Measurements from ENCODE around the gene ASB18. TPM values are rescaled to one million over a fixed set of nuclear protein-coding genes. Genes with fewer than 3 reads are reported as not detected.

Gene ASB18
- polyA plus RNA-seq, 3 donors from 2014 or later: not detected

- DNase-seq: no peak
- H3K4me1 Mint-ChIP-seq: no peaks in the 10 kb centered on the region
- H3K36me3 Mint-ChIP-seq: no peaks in the 10 kb centered on the region
- H3K4me3 Mint-ChIP-seq: no peak overlapping the region
- no peak overlapping the region for H3K27ac Mint-ChIP-seq
- H3K27me3 Mint-ChIP-seq (ENCODE audit: low read depth in 3 of 3): peaks cover 1 to 3% (median 2%) of the 10 kb centered on the region in 3 donors
- no peaks in the 10 kb centered on the region for H3K9me3 Mint-ChIP-seq
Measured at GRCh38 chr2:236200378-236200777, 63.8 kb downstream of the ASB18 start.

- Mint-ChIP-seq H3K4me3 (no peak overlapping the region), H3K9me3 (no peaks in the 10 kb centered on the region), H3K27me3 (ENCODE audit: low read depth in 3 of 3) (peaks cover 1 to 7% (median 5%) of the 10 kb centered on the region in 3 donors), H3K36me3 (no peaks in the 10 kb centered on the region), H3K4me1 (no peaks in the 10 kb centered on the region), H3K27ac (no peak overlapping the region)
- DNase-seq: no peak
Measured at GRCh38 chr2:236196366-236196765, 67.8 kb downstream of the ASB18 start.

- no peaks in the 10 kb centered on the region for H3K4me1 Mint-ChIP-seq
- H3K27me3 Mint-ChIP-seq (ENCODE audit: low read depth in 3 of 3): peaks cover 1 to 7% (median 5%) of the 10 kb centered on the region in 3 donors
- no peaks in the 10 kb centered on the region for H3K9me3 Mint-ChIP-seq
- H3K36me3 Mint-ChIP-seq: no peaks in the 10 kb centered on the region
- no peak overlapping the region for H3K4me3 Mint-ChIP-seq
- DNase-seq: no peak
- H3K27ac Mint-ChIP-seq: no peak overlapping the region
Measured at GRCh38 chr2:236195726-236196125, 68.5 kb downstream of the ASB18 start.

GRCh38 chr2:236194786-236195185 is 69.4 kb downstream of the ASB18 start:
- Mint-ChIP-seq H3K4me1 (no peaks in the 10 kb centered on the region), H3K27me3 (ENCODE audit: low read depth in 3 of 3) (peaks cover 0 to 7% (median 5%) of the 10 kb centered on the region in 3 donors), H3K36me3 (no peaks in the 10 kb centered on the region), H3K4me3 (no peak overlapping the region), H3K9me3 (no peaks in the 10 kb centered on the region), H3K27ac (no peak overlapping the region)
- DNase-seq: no peak

- Mint-ChIP-seq H3K27ac (no peak overlapping the region), H3K36me3 (no peaks in the 10 kb centered on the region)
Measured at GRCh38 chr2:236193026-236193425, 71.2 kb downstream of the ASB18 start.

GRCh38 chr2:236190674-236191073 is 73.5 kb downstream of the ASB18 start:
- no peak for DNase-seq
- no peaks in the 10 kb centered on the region for H3K4me1 Mint-ChIP-seq
- no peak overlapping the region for H3K4me3 Mint-ChIP-seq
- no peaks in the 10 kb centered on the region for H3K36me3 Mint-ChIP-seq
- no peak overlapping the region for H3K27ac Mint-ChIP-seq
- no peaks in the 10 kb centered on the region for H3K9me3 Mint-ChIP-seq
- peaks cover 4 to 6% (median 4%) of the 10 kb centered on the region in 3 donors for H3K27me3 Mint-ChIP-seq (ENCODE audit: low read depth in 3 of 3)

More at GRCh38 chr2:236193026-236193425, 71.2 kb downstream of the ASB18 start:
- Mint-ChIP-seq H3K27me3 (ENCODE audit: low read depth in 3 of 3) (peaks cover 0 to 4% (median 3%) of the 10 kb centered on the region in 3 donors), H3K9me3 (no peaks in the 10 kb centered on the region), H3K4me1 (no peaks in the 10 kb centered on the region), H3K4me3 (no peak overlapping the region)
- DNase-seq: no peak

GRCh38 chr2:236184701-236185100 is 79.5 kb downstream of the ASB18 start:
- H3K27ac Mint-ChIP-seq: no peak overlapping the region
- no peak overlapping the region for H3K4me3 Mint-ChIP-seq
- no peaks in the 10 kb centered on the region for H3K36me3 Mint-ChIP-seq
- no peak for DNase-seq
- no peaks in the 10 kb centered on the region for H3K9me3 Mint-ChIP-seq
- peaks cover 7 to 20% (median 17%) of the 10 kb centered on the region in 3 donors for H3K27me3 Mint-ChIP-seq (ENCODE audit: low read depth in 3 of 3)
- peaks cover under 1 to 6% of the 10 kb centered on the region in 2 donors for H3K4me1 Mint-ChIP-seq

GRCh38 chr2:236180831-236181453 is 83.3 kb downstream of the ASB18 start:
- Mint-ChIP-seq H3K27ac (no peak overlapping the region), H3K36me3 (no peaks in the 10 kb centered on the region), H3K4me3 (peak overlapping the region in 1 of 5 donors; percentile 10), H3K9me3 (no peaks in the 10 kb centered on the region), H3K27me3 (ENCODE audit: low read depth in 3 of 3) (peaks cover 7 to 36% (median 30%) of the 10 kb centered on the region in 3 donors), H3K4me1 (peaks cover 10 to 18% of the 10 kb centered on the region in 2 donors)
- peak; percentile 9 to 23 (median 17) for DNase-seq

- Mint-ChIP-seq H3K27ac (no peak overlapping the region), H3K4me1 (peaks cover 10 to 18% of the 10 kb centered on the region in 2 donors), H3K36me3 (no peaks in the 10 kb centered on the region), H3K27me3 (ENCODE audit: low read depth in 3 of 3) (peaks cover 7 to 39% (median 31%) of the 10 kb centered on the region in 3 donors), H3K9me3 (peaks cover 0 to 2% (median 0%) of the 10 kb centered on the region in 6 donors), H3K4me3 (peak overlapping the region in 2 of 5 donors; percentile 16 to 54)
- DNase-seq: no peak
Measured at GRCh38 chr2:236180076-236180816, 84.0 kb downstream of the ASB18 start.

- Mint-ChIP-seq H3K4me1 (peaks cover 10 to 18% of the 10 kb centered on the region in 2 donors), H3K4me3 (peak overlapping the region; percentile 29 to 70 (median 50)), H3K27me3 (ENCODE audit: low read depth in 3 of 3) (peaks cover 9 to 39% (median 38%) of the 10 kb centered on the region in 3 donors), H3K9me3 (peaks cover 0 to 2% (median 0%) of the 10 kb centered on the region in 6 donors), H3K36me3 (no peaks in the 10 kb centered on the region), H3K27ac (no peak overlapping the region)
- DNase-seq: no peak
Measured at GRCh38 chr2:236179236-236180075, 84.8 kb downstream of the ASB18 start.

- H3K27ac Mint-ChIP-seq: no peak overlapping the region
- H3K4me3 Mint-ChIP-seq: peak overlapping the region in 4 of 5 donors; percentile 50 to 70 (median 60)
- H3K27me3 Mint-ChIP-seq (ENCODE audit: low read depth in 3 of 3): peaks cover 14 to 44% (median 41%) of the 10 kb centered on the region in 3 donors
Measured at GRCh38 chr2:236178890-236179235, 85.3 kb downstream of the ASB18 start.

GRCh38 chr2:236177967-236178889 is 86.0 kb downstream of the ASB18 start:
- peaks cover 0 to 2% (median 0%) of the 10 kb centered on the region in 6 donors for H3K9me3 Mint-ChIP-seq
- H3K36me3 Mint-ChIP-seq: no peaks in the 10 kb centered on the region
- H3K27me3 Mint-ChIP-seq (ENCODE audit: low read depth in 3 of 3): peaks cover 17 to 49% (median 38%) of the 10 kb centered on the region in 3 donors
- peaks cover 10 to 18% of the 10 kb centered on the region in 2 donors for H3K4me1 Mint-ChIP-seq
- no peak overlapping the region for H3K27ac Mint-ChIP-seq
- peak; percentile 18 to 28 (median 19) for DNase-seq
- H3K4me3 Mint-ChIP-seq: peak overlapping the region; percentile 60 to 77 (median 75)

More at GRCh38 chr2:236178890-236179235, 85.3 kb downstream of the ASB18 start:
- H3K9me3 Mint-ChIP-seq: peaks cover 0 to 2% (median 0%) of the 10 kb centered on the region in 6 donors
- peaks cover 10 to 18% of the 10 kb centered on the region in 2 donors for H3K4me1 Mint-ChIP-seq
- H3K36me3 Mint-ChIP-seq: no peaks in the 10 kb centered on the region
- no peak for DNase-seq

GRCh38 chr2:236177604-236177966 is 86.6 kb downstream of the ASB18 start:
- DNase-seq: peak in 1 of 3 donors; percentile 11
- Mint-ChIP-seq H3K27me3 (ENCODE audit: low read depth in 3 of 3) (peaks cover 16 to 50% (median 36%) of the 10 kb centered on the region in 3 donors), H3K9me3 (peaks cover 0 to 2% (median 0%) of the 10 kb centered on the region in 6 donors), H3K4me1 (peaks cover 10 to 18% of the 10 kb centered on the region in 2 donors), H3K27ac (no peak overlapping the region), H3K4me3 (peak overlapping the region in 3 of 5 donors; percentile 21 to 29 (median 21)), H3K36me3 (no peaks in the 10 kb centered on the region)

Data from immature natural killer cell (primary cell).